Hepatocyte (in vitro differentiated cells): Measurements from ENCODE around the gene UBE2S.

Experiments
- CTCF ChIP-seq: fragments of 200-600 bp; sonication (generic); IDR thresholded peaks from 2 replicates; pipeline ENCODE4 v1.5.1; 2016; ENCODE audit warnings: antibody characterized with exemption, mild to moderate bottlenecking; ENCODE audit not compliant: poor library complexity
- EZH2phosphoT487 ChIP-seq: fragments of 200-600 bp; sonication (generic); IDR thresholded peaks from one replicate; pipeline ENCODE4 v1.6.1; 2018; ENCODE audit warnings: antibody characterized with exemption, mild to moderate bottlenecking, low read depth, moderate library complexity; ENCODE audit not compliant: unreplicated experiment, severe bottlenecking

GRCh38 chr19:55406091-55406825, 1.3 kb downstream of the UBE2S start:
- TF ChIP-seq CTCF, result no peak
- no peak for TF ChIP-seq EZH2phosphoT487
